ENCODE data around the gene MARCHF10.
"Not testable (repeated sequence)": the region's sequence is repeated elsewhere in the genome, so short reads cannot be mapped to it uniquely, and the experiment has no call there.

Gene MARCHF10

GRCh38 chr17:62714016-62714777 is 93.9 kb downstream of the MARCHF10 start:
- no peak for DNase-seq

GRCh38 chr17:62713086-62713881 is 94.8 kb downstream of the MARCHF10 start:
- no peak for DNase-seq

- no peak for DNase-seq
Observed at GRCh38 chr17:62712171-62712581, 95.9 kb downstream of the MARCHF10 start.

- peak; percentile 54 for DNase-seq
Observed at GRCh38 chr17:62708587-62708986, 99.5 kb downstream of the MARCHF10 start.

GRCh38 chr17:62707425-62707739 is 100.7 kb downstream of the MARCHF10 start:
- DNase-seq = peak; percentile 52

- DNase-seq = no peak
Observed at GRCh38 chr17:62706598-62707424, 101.3 kb downstream of the MARCHF10 start.

- no peak for DNase-seq
Observed at GRCh38 chr17:62705778-62706597, 102.1 kb downstream of the MARCHF10 start.

GRCh38 chr17:62705156-62705777 is 102.8 kb downstream of the MARCHF10 start:
- DNase-seq = no peak

GRCh38 chr17:62704381-62704971 is 103.6 kb downstream of the MARCHF10 start:
- no peak for DNase-seq

GRCh38 chr17:62703776-62704380 is 104.2 kb downstream of the MARCHF10 start:
- peak; percentile 93 for DNase-seq

GRCh38 chr17:62703261-62703775 is 104.8 kb downstream of the MARCHF10 start:
- DNase-seq = no peak

GRCh38 chr17:62702746-62703260 is 105.3 kb downstream of the MARCHF10 start:
- DNase-seq = no peak

GRCh38 chr17:62701706-62702085 is 106.4 kb downstream of the MARCHF10 start:
- DNase-seq = no peak

- no peak for DNase-seq
Observed at GRCh38 chr17:62700964-62701705, 107.0 kb downstream of the MARCHF10 start.

- DNase-seq = not testable (repeated sequence)
Observed at GRCh38 chr17:62698459-62698858, 109.7 kb downstream of the MARCHF10 start.

GRCh38 chr17:62696726-62697490 is 111.2 kb downstream of the MARCHF10 start:
- DNase-seq = no peak

GRCh38 chr17:62696256-62696655 is 111.9 kb downstream of the MARCHF10 start:
- no peak for DNase-seq

- DNase-seq = not testable (repeated sequence)
Observed at GRCh38 chr17:62695093-62695738, 112.9 kb downstream of the MARCHF10 start.

Measured in activated CD8-positive, alpha-beta memory T cell treated with anti-CD3 and anti-CD28 coated beads for 24 hours (primary cell).